Parathyroid adenoma (tissue), 2 donors: ENCODE measurements around the gene ACHE.

Experiments used
- H2AFZ ChIP-seq: fragments of 300-600 bp; sonication (generic); one replicate; pipeline ENCODE4 v1.7.0; 2017; ENCODE audit warnings: antibody characterized with exemption, mild to moderate bottlenecking
- H3K27ac ChIP-seq: fragments of 300-600 bp; sonication (generic); one replicate; pipeline ENCODE4 v1.7.0; 2017
- H3K27me3 ChIP-seq: fragments of 300-600 bp; sonication (generic); one replicate; pipeline ENCODE4 v1.7.0; 2017; ENCODE audit warnings: low read length; ENCODE audit not compliant: control insufficient read depth, insufficient read depth
- H3K36me3 ChIP-seq: fragments of 300-600 bp; sonication (generic); one replicate; pipeline ENCODE4 v1.7.0; 2017; ENCODE audit warnings: low read length; ENCODE audit not compliant: control insufficient read depth, insufficient read depth
- H3K4me1 ChIP-seq: fragments of 300-600 bp; sonication (generic); one replicate; pipeline ENCODE4 v1.7.0; 2017; ENCODE audit warnings: control low read depth
- H3K4me2 ChIP-seq: fragments of 300-600 bp; sonication (generic); one replicate; pipeline ENCODE4 v1.7.0; 2017; ENCODE audit warnings: low read length
- H3K4me3 ChIP-seq: fragments of 300-600 bp; sonication (generic); one replicate; pipeline ENCODE4 v1.7.0; 2017; ENCODE audit warnings: low read depth, low read length
- H3K79me2 ChIP-seq: fragments of 300-600 bp; sonication (generic); one replicate; pipeline ENCODE4 v1.7.0; 2017; ENCODE audit warnings: control low read depth
- H3K9ac ChIP-seq: fragments of 300-600 bp; sonication (generic); one replicate; pipeline ENCODE4 v1.7.0; 2017; ENCODE audit warnings: mild to moderate bottlenecking
- H3K9me3 ChIP-seq: fragments of 300-600 bp; sonication (generic); one replicate; pipeline ENCODE4 v1.7.0; 2017; ENCODE audit warnings: low read length; ENCODE audit not compliant: control insufficient read depth
- TF ChIP-seq, protein P1 (sequence below): fragments of 300-600 bp; sonication (generic); IDR thresholded peaks from one replicate; pipeline ENCODE4 v1.7.0; 2017; ENCODE audit warnings: antibody characterized with exemption, mild to moderate bottlenecking
- donor health status: primary hyperparathyroidism.

The ACHE gene

DNA sequence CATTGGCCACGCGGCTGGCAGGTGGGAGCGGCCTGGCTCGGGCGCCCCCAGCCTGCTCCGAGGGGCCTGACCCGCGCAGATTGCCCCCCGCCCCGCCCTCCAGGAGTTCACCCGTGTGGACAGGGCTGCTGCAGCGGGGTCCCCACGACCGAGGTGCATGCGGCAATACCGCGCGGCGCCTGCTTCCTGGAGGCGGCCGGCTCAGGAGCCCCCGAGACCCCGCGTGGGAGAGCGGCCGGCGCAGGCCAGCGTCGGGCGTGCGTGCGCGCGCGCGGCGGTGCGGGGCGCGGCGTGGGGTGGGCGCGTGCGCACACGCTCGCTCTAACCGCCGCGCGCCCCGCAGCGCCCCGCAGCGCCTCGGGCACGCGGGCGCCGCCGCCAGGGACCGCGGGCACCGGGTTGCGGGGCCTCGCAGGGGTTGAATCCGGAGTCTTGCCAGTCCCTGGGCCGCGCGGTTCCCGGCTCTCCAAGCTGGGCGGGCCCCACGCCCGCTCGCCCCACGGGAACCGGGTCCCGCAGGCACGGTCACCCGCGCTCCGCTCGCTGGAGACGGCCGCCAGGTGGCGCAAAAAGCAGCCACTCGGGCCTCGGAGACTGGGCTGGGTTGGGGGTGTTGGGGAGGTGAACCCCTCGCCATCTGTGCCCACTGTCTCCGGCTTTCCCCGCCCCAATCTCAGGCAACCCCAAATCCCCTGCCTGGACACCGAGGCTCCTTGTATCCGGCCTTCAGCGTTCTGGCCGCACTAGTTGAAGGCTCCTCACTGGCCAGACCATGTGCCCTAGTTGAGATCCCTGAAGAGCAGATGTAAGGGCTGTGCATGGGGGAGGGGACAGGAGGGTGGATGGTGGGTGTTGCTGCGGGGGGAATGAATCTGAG, 1.3 kb upstream of the ACHE start:
- Histone ChIP-seq H3K4me1 (peaks cover 13% of the 10 kb centered on the region), H3K27ac (peak overlapping the region; percentile 88), H3K27me3 (no peaks in the 10 kb centered on the region), H3K36me3 (no peaks in the 10 kb centered on the region), H2AFZ (peak overlapping the region; percentile 85), H3K4me3 (peak overlapping the region; percentile 67), H3K9me3 (no peaks in the 10 kb centered on the region), H3K4me2 (peak overlapping the region; percentile 91), H3K9ac (peak overlapping the region; percentile 33), H3K79me2 (no peaks in the 10 kb centered on the region)
- TF ChIP-seq, protein P1, sequence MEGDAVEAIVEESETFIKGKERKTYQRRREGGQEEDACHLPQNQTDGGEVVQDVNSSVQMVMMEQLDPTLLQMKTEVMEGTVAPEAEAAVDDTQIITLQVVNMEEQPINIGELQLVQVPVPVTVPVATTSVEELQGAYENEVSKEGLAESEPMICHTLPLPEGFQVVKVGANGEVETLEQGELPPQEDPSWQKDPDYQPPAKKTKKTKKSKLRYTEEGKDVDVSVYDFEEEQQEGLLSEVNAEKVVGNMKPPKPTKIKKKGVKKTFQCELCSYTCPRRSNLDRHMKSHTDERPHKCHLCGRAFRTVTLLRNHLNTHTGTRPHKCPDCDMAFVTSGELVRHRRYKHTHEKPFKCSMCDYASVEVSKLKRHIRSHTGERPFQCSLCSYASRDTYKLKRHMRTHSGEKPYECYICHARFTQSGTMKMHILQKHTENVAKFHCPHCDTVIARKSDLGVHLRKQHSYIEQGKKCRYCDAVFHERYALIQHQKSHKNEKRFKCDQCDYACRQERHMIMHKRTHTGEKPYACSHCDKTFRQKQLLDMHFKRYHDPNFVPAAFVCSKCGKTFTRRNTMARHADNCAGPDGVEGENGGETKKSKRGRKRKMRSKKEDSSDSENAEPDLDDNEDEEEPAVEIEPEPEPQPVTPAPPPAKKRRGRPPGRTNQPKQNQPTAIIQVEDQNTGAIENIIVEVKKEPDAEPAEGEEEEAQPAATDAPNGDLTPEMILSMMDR: peak; percentile 89

DNA sequence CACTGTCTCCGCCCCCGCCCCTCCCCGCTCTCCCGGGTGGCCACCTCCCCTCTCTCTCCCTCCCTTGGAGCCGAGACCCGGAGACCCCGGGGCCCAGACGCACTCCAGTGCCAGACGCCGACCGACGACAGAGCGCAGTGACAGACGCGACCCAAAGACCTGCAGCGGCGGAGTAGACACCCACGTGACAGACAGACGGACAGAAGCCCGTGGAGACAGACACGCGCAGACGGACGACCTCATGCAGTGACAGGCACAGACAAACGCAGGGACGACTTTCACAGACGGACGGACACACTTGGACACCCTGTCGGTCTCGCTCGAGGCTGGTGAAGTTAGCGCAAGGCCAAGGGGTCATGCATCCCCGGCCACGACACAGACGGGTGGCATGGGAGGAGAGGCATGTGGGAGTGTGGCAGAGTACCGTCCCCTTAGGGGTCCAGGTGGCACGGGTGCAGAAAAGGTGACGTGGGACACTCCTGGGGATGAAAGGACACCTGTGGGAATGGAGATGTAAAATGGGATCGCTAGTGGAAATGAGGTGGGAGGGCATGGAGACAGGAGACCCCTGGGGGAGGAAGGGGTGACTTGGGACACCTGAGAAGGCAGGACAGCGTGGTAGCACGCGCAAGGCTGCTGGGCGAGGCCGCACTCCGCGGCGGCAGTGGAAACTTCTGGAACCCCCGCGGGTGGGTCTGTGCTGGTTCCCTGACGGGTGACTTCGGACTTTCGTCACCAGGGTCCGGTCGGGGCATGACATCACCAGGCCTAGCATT, 456 bp upstream of the ACHE start:
- H3K4me2 ChIP-seq: peak overlapping the region; percentile 91
- peak overlapping the region; percentile 88 for H3K27ac ChIP-seq
- no peaks in the 10 kb centered on the region for H3K27me3 ChIP-seq
- peak overlapping the region; percentile 33 for H3K9ac ChIP-seq
- peak overlapping the region; percentile 67 for H3K4me3 ChIP-seq
- H3K9me3 ChIP-seq: no peaks in the 10 kb centered on the region
- TF ChIP-seq, protein P1: no peak
- H3K4me1 ChIP-seq: peaks cover 19% of the 10 kb centered on the region
- H3K36me3 ChIP-seq: no peaks in the 10 kb centered on the region
- peak overlapping the region; percentile 85 for H2AFZ ChIP-seq
- H3K79me2 ChIP-seq: no peaks in the 10 kb centered on the region

DNA sequence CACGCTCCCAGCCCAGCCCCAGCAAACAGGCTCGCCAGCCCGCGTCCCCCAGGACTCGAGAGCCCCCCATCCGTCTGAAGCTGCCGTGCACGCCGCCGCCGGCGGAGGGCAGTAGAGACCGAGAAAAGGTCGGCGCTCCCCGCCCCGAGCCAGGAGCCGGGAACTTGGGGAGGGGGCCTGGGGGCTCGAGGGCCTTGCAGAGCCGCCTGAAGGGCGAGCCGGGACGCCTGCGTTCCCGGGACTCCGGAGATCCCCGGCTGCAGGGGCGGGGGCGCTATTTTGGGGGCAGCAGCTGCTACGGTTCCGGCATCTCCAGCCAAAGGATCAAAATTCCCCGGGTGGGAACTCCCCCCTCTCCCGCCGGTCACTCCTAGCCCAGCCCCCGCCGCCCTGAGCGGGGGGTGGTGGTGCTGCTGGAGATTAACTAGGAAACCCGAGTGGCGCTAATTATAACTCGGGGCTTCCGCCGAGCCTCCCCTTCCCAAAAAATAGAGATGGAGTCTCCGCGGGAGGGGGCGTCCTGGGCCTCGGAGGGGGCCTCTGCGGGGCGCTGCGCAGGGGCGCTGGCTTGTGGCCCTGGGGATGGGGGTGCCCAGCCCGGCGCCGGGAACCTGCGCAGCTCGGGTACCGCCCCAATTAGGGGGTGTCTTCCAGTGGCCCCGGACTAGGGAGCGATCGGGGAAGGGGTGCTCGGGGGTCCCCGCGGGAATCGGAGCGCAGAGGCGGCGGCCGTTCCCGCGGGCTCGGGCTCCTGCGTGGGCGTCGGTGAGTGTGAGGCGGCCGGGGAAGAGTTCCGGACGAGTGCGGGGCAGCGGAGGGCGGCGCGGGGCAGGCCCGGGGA, 608 bp downstream of the ACHE start:
- H3K9me3 ChIP-seq: no peaks in the 10 kb centered on the region
- H3K36me3 ChIP-seq: no peaks in the 10 kb centered on the region
- H3K9ac ChIP-seq: peak overlapping the region; percentile 58
- H3K27ac ChIP-seq: peak overlapping the region; percentile 77
- H3K27me3 ChIP-seq: no peaks in the 10 kb centered on the region
- peak overlapping the region; percentile 79 for H3K4me3 ChIP-seq
- peak overlapping the region; percentile 73 for H2AFZ ChIP-seq
- TF ChIP-seq, protein P1: peak; percentile 94
- peaks cover 20% of the 10 kb centered on the region for H3K4me1 ChIP-seq
- H3K4me2 ChIP-seq: peak overlapping the region; percentile 88
- no peaks in the 10 kb centered on the region for H3K79me2 ChIP-seq

DNA sequence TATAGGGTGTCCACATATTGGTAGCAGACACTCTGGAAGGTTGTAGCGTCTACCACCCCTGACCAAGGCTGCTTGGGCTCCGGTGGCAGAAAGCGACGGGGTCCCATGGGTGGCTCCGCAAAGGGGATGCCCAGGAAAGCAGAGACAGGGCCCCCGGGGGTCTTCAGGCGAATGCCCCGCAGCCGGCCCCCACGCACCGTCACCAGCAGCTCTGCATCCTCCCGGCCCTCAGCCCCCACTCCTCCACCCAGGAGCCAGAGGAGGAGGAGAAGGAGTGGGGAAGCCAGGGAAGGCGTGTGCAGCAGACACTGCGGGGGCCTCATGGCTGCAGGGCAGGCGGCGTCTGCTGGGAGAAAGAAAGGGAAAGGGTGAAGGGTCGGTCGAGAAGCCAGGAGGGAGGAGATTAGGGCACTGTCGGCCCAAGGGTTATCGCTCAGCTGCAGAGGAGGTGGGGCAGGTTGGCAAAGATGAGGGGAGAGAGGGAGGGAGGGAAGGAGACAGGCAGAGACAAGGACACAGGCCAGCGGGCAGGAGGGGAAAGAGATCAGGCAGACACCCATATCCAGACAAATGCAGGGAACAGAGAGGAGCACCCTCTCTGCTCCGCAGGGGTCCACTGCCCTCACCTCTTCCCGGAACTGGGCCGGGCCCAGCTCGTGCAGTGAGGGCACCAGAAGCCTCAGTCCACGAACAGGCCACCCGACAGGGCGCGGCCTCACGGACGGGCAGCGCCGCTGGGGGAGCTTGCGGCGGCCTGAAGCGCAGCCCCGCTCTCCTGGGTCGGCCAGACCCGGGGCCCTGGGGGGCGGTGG, 1.6 kb downstream of the ACHE start:
- no peak overlapping the region for H3K9ac ChIP-seq
- peaks cover 22% of the 10 kb centered on the region for H3K4me1 ChIP-seq
- H3K79me2 ChIP-seq: no peaks in the 10 kb centered on the region
- H3K4me2 ChIP-seq: peak overlapping the region; percentile 88
- no peaks in the 10 kb centered on the region for H3K36me3 ChIP-seq
- peak overlapping the region; percentile 73 for H2AFZ ChIP-seq
- H3K9me3 ChIP-seq: no peaks in the 10 kb centered on the region
- H3K27me3 ChIP-seq: no peaks in the 10 kb centered on the region
- H3K4me3 ChIP-seq: peak overlapping the region; percentile 79
- H3K27ac ChIP-seq: peak overlapping the region; percentile 77
- TF ChIP-seq, protein P1: no peak
